Activated naive CD8-positive, alpha-beta T cell (primary cell): Measurements from ENCODE around the gene TTC21B.
"Not testable (repeated sequence)": the region's sequence is repeated elsewhere in the genome, so short reads cannot be mapped to it uniquely, and the experiment has no call there.

Experiments
- H3K27ac Mint-ChIP-seq: one replicate; pipeline ENCODE4 v1.8.0; 2021; ENCODE audit warnings: mixed read lengths
- H3K27me3 Mint-ChIP-seq: one replicate; pipeline ENCODE4 v1.8.0; 2021; ENCODE audit warnings: mixed read lengths
- H3K36me3 Mint-ChIP-seq: one replicate; pipeline ENCODE4 v1.8.0; 2021; ENCODE audit warnings: mixed read lengths
- H3K4me1 Mint-ChIP-seq: one replicate; pipeline ENCODE4 v1.8.0; 2021; ENCODE audit warnings: low read depth, mixed read lengths
- H3K4me3 Mint-ChIP-seq: one replicate; pipeline ENCODE4 v1.8.0; 2021; ENCODE audit warnings: mild to moderate bottlenecking, mixed read lengths
- H3K9me3 Mint-ChIP-seq: one replicate; pipeline ENCODE4 v1.8.0; 2021; ENCODE audit warnings: low read depth, mixed read lengths

The TTC21B gene

GRCh38 chr2:165953655-165954606, at the start of gene TTC21B:
Gene TTC21B, minus strand, starts transcription at chr2:165953776. Its CDS starts 71 bp downstream, at chr2:165953705.
- H3K4me1 Mint-ChIP-seq: peaks cover 25% of the 10 kb centered on the region
- H3K27ac Mint-ChIP-seq: peak within 1 kb of the TSS; percentile 65
- no peaks in the 10 kb centered on the region for H3K9me3 Mint-ChIP-seq
- no peaks in the 10 kb centered on the region for H3K27me3 Mint-ChIP-seq
- peak within 1 kb of the TSS; percentile 60 for H3K4me3 Mint-ChIP-seq
- no peaks in the 10 kb centered on the region for H3K36me3 Mint-ChIP-seq

GRCh38 chr2:166000401-166000800, 46.8 kb upstream of the TTC21B start:
- H3K4me3 Mint-ChIP-seq: no peak overlapping the region
- no peaks in the 10 kb centered on the region for H3K4me1 Mint-ChIP-seq
- no peaks in the 10 kb centered on the region for H3K36me3 Mint-ChIP-seq
- no peaks in the 10 kb centered on the region for H3K9me3 Mint-ChIP-seq
- H3K27me3 Mint-ChIP-seq: peaks cover 9% of the 10 kb centered on the region
- no peak overlapping the region for H3K27ac Mint-ChIP-seq

DNA sequence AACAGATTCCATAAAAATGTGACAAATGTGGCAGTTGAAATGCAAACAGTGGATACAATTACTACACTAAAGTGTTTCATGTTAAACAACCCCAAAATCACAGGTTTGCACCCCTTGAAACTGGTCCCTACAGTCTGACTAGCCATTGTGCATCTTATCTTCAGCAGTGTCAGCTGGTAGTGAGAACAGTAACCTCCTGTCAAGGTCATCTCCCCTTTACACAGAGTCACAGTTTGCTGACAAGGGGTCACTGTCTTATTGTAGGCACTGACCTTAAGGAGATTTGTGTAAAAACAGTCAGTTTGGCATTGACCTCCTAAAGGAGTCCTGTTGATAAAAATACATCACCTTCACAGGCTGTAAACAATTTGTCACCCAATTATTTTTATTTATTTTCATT, 37.3 kb upstream of the TTC21B start:
- Mint-ChIP-seq H3K4me1 (no peaks in the 10 kb centered on the region), H3K27ac (no peak overlapping the region), H3K36me3 (no peaks in the 10 kb centered on the region), H3K4me3 (no peak overlapping the region), H3K27me3 (peaks cover 8% of the 10 kb centered on the region), H3K9me3 (no peaks in the 10 kb centered on the region)

DNA sequence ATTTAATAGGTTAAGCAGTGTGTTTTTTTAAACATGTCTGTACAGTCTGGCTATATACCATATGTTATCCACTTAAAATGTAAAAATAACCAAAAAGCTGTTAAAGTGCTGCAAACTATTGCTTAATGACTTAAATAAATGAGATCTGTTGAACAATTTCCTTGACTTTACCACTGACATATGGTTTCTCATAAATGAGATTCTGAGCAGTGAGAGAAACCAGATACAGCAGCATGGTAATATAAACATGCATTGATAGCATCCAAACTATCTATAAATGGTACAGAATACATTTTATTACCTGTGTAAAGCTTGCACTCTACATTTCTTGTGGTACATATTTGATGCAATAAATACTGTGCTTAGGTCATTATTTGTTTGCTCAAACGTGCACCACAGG, 36.3 kb upstream of the TTC21B start:
- Mint-ChIP-seq H3K27me3 (peaks cover 7% of the 10 kb centered on the region), H3K4me1 (no peaks in the 10 kb centered on the region), H3K36me3 (no peaks in the 10 kb centered on the region), H3K9me3 (no peaks in the 10 kb centered on the region), H3K4me3 (no peak overlapping the region), H3K27ac (no peak overlapping the region)

DNA sequence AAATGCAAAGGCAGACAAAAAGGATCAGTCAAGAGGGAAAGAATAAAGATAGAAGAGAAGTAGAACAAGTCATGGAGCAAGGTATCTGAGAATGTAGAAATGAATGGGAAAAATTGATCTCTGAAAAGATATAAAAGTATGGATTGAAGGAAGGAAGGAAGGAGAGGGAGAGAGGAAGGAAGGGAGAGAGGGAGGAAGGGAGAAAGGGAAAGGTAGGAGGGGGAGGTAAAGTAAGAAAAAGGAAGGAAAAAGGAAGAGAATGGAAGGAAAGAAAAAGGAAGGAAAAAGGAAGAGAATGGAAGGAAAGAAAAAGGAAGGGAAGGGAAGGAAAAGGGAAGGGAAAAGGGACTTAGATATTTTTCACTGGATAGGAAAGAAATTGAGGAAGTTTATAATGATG, 31.5 kb upstream of the TTC21B start:
- no peak overlapping the region for H3K4me3 Mint-ChIP-seq
- no peaks in the 10 kb centered on the region for H3K4me1 Mint-ChIP-seq
- no peak overlapping the region for H3K27ac Mint-ChIP-seq
- no peaks in the 10 kb centered on the region for H3K9me3 Mint-ChIP-seq
- no peaks in the 10 kb centered on the region for H3K36me3 Mint-ChIP-seq
- peaks cover 23% of the 10 kb centered on the region for H3K27me3 Mint-ChIP-seq

DNA sequence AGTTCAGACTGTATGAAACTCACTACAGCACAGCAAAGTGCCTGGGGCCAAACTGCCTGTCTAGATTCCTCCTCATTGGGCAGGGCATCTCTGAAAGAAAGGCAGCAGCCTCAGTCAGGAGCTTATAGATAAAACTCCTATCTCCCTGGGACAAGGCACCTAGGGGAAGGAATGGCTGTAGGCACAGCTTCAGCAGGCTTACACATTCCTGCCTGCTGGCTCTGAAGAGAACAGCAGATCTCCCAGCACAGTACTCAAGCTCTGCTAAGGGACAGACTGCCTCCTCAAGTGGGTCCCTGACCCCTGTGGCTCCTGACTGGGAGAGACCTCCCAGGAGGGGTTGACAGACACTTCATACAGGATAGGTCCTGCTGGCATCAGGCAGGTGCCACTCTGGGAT, 18.6 kb upstream of the TTC21B start:
- not testable (repeated sequence) for H3K4me3 Mint-ChIP-seq, H3K4me1 Mint-ChIP-seq, H3K9me3 Mint-ChIP-seq, H3K27ac Mint-ChIP-seq, H3K36me3 Mint-ChIP-seq
- peaks cover 17% of the 10 kb centered on the region for H3K27me3 Mint-ChIP-seq

GRCh38 chr2:165970663-165971062, 17.1 kb upstream of the TTC21B start:
- no peaks in the 10 kb centered on the region for H3K9me3 Mint-ChIP-seq
- no peaks in the 10 kb centered on the region for H3K36me3 Mint-ChIP-seq
- no peaks in the 10 kb centered on the region for H3K4me1 Mint-ChIP-seq
- no peak overlapping the region for H3K27ac Mint-ChIP-seq
- H3K4me3 Mint-ChIP-seq: no peak overlapping the region
- H3K27me3 Mint-ChIP-seq: peaks cover 17% of the 10 kb centered on the region

DNA sequence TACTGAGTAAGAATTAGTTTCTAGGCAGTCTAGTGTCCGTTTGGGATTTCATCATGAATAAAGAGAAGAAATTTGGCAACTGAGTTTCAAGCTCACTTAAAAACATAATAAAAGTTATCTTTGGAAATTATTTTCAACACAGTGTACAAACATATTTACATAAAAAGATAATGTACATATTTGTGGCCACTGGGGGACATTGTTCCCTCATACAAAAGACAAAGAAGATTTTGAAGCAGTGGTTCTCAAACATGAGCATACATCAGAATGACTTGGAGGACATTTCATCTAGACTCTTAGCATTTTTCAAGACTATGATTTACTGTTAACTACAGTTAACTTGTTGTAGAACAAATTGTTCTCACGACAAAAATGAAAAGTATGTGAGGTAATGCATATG, 15.7 kb upstream of the TTC21B start:
- H3K4me3 Mint-ChIP-seq: no peak overlapping the region
- H3K36me3 Mint-ChIP-seq: no peaks in the 10 kb centered on the region
- no peak overlapping the region for H3K27ac Mint-ChIP-seq
- H3K9me3 Mint-ChIP-seq: no peaks in the 10 kb centered on the region
- no peaks in the 10 kb centered on the region for H3K4me1 Mint-ChIP-seq
- peaks cover 17% of the 10 kb centered on the region for H3K27me3 Mint-ChIP-seq

DNA sequence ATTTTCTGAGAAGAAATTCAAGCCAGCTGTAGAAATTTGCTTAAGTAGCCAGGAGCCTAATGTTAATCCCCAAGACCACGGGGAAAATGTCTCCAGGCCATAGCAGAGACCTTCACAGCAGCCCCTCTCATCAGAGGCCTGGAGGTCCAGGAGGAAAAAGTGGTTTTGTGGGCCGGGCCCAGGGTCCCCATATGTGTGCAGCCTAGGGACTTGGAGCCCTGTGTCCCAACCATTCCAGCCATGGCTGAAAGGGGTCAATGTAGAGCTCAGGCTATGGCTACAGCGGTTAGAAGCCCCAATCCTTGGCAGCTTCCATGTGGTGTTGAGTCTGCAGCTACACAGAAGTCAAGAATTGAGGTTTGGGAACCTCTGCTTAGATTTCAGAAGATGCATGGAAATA, 14.2 kb upstream of the TTC21B start:
- no peaks in the 10 kb centered on the region for H3K9me3 Mint-ChIP-seq
- H3K4me1 Mint-ChIP-seq: no peaks in the 10 kb centered on the region
- peaks cover 12% of the 10 kb centered on the region for H3K27me3 Mint-ChIP-seq
- H3K4me3 Mint-ChIP-seq: no peak overlapping the region
- no peaks in the 10 kb centered on the region for H3K36me3 Mint-ChIP-seq
- H3K27ac Mint-ChIP-seq: no peak overlapping the region

- H3K27me3 Mint-ChIP-seq: no peaks in the 10 kb centered on the region
- no peaks in the 10 kb centered on the region for H3K4me1 Mint-ChIP-seq
- no peaks in the 10 kb centered on the region for H3K9me3 Mint-ChIP-seq
- no peak overlapping the region for H3K27ac Mint-ChIP-seq
- no peak overlapping the region for H3K4me3 Mint-ChIP-seq
- no peaks in the 10 kb centered on the region for H3K36me3 Mint-ChIP-seq
Measured at GRCh38 chr2:165961818-165962217, 8.2 kb upstream of the TTC21B start.

GRCh38 chr2:165959371-165959770, 5.8 kb upstream of the TTC21B start:
- Mint-ChIP-seq H3K36me3 (no peaks in the 10 kb centered on the region), H3K27me3 (no peaks in the 10 kb centered on the region), H3K27ac (no peak overlapping the region), H3K4me1 (peaks cover 16% of the 10 kb centered on the region), H3K4me3 (no peak overlapping the region), H3K9me3 (no peaks in the 10 kb centered on the region)

- H3K4me1 Mint-ChIP-seq: peaks cover 16% of the 10 kb centered on the region
- no peaks in the 10 kb centered on the region for H3K27me3 Mint-ChIP-seq
- no peaks in the 10 kb centered on the region for H3K36me3 Mint-ChIP-seq
- no peaks in the 10 kb centered on the region for H3K9me3 Mint-ChIP-seq
- no peak overlapping the region for H3K27ac Mint-ChIP-seq
- no peak overlapping the region for H3K4me3 Mint-ChIP-seq
Measured at GRCh38 chr2:165958313-165958960, 4.9 kb upstream of the TTC21B start.

DNA sequence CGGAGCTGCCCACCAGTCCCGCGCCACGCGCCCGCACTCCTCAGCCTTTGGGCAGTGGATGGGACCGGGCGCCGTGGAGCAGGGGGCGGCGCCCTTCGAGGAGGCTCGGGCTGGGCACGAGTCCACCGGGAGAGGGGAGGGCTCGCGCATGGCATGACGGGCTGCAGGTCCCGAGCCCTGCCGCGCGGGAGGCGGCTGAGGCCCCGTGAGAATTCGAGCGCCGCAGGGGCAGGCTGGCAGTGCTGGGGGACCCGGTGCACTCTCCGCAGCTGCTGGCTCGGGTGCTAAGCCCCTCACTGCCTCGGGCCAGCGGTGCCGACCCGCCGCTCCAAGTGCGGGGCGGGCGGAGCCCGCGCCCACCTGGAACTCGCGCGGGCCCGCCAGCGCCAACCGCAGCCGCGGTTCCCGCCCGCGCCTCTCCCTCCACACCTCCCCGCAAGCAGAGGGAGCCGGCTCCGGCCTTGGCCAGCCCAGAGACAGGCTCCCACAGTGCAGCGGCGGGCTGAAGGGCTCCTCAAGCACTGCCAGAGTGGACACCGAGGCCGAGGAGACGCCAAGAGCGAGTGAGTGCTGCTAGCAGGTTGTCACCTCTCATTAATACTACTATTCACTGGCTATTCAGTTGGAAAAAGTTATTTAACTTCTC, 3.6 kb upstream of the TTC21B start:
- H3K36me3 Mint-ChIP-seq: no peaks in the 10 kb centered on the region
- H3K4me3 Mint-ChIP-seq: no peak overlapping the region
- H3K9me3 Mint-ChIP-seq: no peaks in the 10 kb centered on the region
- peaks cover 16% of the 10 kb centered on the region for H3K4me1 Mint-ChIP-seq
- no peaks in the 10 kb centered on the region for H3K27me3 Mint-ChIP-seq
- H3K27ac Mint-ChIP-seq: no peak overlapping the region

DNA sequence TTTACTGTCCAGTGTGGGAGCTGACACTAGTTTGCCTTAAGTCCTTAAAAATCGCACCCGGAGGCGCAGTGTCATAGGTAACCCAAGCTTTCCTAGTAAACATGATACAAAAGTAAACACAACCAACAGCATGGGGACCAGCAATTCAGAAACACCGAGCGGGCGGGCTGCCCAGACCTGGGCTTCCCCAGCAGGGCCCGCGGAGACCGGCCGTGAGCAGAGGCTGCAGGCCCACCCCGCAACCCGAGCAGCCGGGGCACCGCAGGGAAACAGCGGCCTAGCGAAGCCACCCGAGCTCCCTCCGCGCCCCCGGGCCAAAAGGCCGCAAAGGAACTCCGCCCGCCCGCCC, 296 bp downstream of the TTC21B start:
- H3K4me3 Mint-ChIP-seq: no peak overlapping the region
- H3K9me3 Mint-ChIP-seq: no peaks in the 10 kb centered on the region
- H3K27me3 Mint-ChIP-seq: no peaks in the 10 kb centered on the region
- no peaks in the 10 kb centered on the region for H3K36me3 Mint-ChIP-seq
- no peak overlapping the region for H3K27ac Mint-ChIP-seq
- peaks cover 25% of the 10 kb centered on the region for H3K4me1 Mint-ChIP-seq

GRCh38 chr2:165952741-165953211, 800 bp downstream of the TTC21B start:
- Mint-ChIP-seq H3K4me3 (no peak overlapping the region), H3K36me3 (no peaks in the 10 kb centered on the region), H3K27ac (no peak overlapping the region), H3K9me3 (no peaks in the 10 kb centered on the region), H3K27me3 (no peaks in the 10 kb centered on the region), H3K4me1 (peaks cover 25% of the 10 kb centered on the region)
